Skin epidermis (tissue), 12 donors: ENCODE measurements around the gene TNPO3.

Source experiments
- H3K27ac ChIP-seq, 21 experiments: fragments of 200-600 bp; sonication (generic) in 11 of 21; one replicate each; pipeline ENCODE4 v1.5.0; 2020; ENCODE audit warnings: mild to moderate bottlenecking in 3 of 21, inconsistent platforms in 2 of 21, moderate library complexity in 2 of 21
- H3K4me3 ChIP-seq, 7 experiments: fragments of 200-600 bp; sonication (generic) in 2 of 7; one replicate each; pipeline ENCODE4 v1.5.0; 2020; ENCODE audit warnings: inconsistent platforms in 2 of 7, mild to moderate bottlenecking in 2 of 7, moderate library complexity in 1 of 7

The TNPO3 gene

DNA sequence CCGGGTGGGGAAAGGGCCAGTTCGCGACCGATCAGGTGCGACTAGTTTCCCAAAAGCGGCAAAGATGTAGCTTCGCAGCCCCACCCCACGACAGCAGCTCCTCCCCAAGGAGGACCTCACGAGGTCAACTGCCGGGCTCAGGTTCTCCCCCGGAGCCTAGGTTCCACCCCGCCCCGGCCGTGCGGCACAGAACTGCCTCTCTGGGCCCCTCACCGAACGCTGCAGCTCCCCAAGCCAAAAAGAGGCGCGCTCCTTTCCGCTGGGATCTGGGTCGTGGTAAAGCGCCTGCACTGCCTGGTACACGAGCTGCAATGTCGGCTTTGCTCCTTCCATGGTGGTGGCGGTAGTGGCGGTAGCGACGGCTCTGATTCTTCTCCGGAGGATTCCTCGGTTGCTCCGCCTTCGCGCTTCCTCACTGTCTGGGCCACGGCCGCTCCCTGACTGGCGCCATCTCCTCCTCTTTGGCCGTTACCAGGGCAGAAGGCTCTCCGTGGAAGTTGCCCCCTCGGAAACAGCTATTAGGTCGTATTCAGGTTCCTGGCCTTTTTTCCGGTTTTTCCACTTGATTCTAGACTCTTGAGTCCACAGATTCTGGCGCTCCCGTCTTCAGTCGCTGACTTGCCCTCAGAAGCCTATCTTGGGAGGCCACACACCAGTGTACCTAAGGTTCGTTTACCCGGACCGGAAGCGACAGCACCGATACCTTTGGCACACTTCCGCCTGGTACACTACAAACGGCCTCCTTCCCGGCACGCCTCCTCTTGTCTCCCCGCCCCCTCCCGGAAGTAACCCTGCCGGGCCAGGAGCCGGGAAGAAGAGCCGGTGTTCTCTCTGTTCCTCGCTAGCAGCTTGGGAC, at the start of gene TNPO3:
TSS of gene TNPO3 (minus strand) at position 674 of the 856 bp plus-strand sequence. CDS start at position 333, 341 bp downstream.
- Histone ChIP-seq H3K27ac (peak within 1 kb of the TSS; percentile 92 to 100 (median 98)), H3K4me3 (peak within 1 kb of the TSS; percentile 64 to 96 (median 79))

DNA sequence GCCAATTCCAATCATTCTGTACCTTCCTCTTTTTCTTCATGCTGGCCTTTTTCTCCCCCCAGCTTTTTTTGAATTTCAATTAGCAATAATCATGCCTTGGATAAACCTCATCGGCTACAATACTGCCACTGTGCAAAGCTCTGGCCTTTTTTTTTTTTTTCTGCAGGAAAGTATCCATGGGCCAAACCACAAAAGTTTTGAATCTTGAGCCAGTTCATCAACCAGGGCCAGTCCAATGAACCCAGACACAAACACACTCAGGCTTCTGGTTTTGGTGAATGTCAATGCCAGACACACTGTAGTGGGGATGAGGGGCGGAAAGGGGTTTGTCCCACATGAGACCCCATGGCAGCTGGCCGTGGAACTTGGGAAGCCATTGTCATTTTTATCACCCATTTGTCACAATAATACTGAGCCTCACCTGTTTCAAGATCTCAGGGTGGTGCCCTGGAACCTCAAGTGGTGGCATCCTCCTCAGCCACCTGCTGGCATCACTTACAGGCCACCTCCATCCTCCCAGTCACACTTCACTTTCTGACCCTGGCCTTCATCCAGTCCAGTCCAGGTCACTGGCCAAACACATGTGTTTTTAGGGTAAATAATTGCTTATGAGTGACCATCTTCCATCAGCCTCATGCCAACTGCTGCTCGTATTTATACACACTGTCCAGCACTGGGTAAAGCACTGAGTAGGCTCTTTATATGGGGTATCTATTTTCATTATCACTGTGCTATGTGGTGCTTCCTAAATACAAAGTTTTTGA, 48.8 kb upstream of the TNPO3 start:
- H3K27ac ChIP-seq: no peak overlapping the region

DNA sequence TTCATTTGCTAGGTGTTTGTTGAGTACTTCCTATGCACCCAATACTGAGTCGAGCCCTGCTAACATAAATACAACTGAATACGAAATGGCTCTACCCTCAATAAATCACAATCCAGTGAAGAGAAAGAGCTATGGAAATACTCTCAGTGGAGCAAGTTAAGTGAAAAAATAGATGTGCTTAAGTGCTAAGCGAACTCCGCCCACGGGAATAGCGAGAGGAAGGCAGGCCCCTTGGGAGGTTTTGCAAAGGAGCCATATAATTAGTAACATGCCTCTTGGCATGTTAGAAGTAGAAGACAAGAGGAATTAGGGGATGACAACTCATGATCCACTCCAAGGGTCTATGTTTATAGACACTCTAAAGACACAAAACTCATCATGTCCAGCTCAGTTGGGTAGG, 46.8 kb upstream of the TNPO3 start:
- no peak overlapping the region for H3K4me3 ChIP-seq
- no peak overlapping the region for H3K27ac ChIP-seq

More for the DNA sequence above, 48.8 kb upstream of the TNPO3 start:
- H3K4me3 ChIP-seq: no peak overlapping the region

DNA sequence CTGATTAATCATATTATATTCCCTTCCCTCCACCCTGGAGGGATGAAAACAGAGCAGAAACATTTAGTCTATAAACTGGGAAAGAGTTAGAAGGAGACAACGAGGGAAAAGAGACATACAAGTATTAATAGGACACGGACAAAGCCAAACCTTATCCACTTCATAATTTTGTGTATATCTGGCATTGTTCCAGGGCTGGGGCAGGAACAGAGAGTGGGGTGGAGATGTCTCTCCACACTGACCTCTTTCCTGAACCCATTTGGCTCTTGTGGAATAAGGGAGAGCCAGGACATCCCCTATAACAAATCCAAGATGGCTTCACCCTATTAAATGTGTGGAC, 45.9 kb upstream of the TNPO3 start:
- H3K27ac ChIP-seq: no peak overlapping the region
- H3K4me3 ChIP-seq: no peak overlapping the region

DNA sequence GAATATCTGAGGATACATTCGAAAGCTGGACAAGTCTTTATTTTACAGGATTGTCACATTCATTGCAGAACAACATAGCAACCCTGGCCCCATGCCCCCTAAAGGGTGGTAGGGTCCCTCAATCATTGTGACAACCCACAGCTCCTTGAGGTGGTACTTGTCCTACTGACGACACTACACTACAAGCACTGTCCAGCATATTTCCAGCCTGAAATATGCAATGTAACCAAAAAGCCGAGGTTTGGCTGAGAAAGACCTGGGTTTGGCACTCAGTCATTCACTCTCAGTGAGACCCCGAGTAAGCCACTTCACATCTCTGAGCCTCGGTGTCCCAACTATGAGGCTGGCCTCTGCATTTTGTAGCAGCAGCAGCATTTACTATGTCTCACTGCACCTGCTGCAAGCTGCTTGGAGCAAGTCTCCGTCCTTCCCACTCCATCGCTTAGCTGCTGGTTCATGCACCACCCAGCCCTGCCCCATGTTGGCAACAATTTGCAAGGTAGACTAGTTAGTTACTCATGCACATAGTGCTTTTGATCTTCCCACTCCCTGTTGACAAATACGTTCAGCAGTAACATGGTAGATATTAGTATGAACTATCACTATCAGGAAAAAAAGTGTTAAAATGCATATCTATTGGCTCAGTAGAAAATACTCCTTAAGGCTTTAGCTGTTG, 43.6 kb upstream of the TNPO3 start:
- H3K27ac ChIP-seq: no peak overlapping the region
- no peak overlapping the region for H3K4me3 ChIP-seq

DNA sequence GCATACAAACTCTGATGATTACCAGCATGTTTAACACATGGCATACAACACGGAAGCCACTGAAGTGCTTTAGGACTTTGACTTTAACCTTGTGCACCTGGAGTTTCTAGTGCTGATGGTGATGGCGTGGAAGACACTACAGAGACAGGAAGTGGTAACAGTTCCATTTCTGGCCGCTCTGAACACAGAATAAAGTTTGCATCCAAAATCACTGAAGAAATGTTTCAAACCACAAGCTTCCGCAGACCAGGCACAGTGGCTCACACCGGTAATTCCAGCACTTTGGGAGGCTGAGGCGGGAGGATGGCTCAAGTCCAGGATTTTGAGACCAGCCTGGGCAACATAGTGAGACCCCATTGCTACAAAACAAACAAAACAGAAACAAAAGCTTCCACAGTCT, 40.3 kb upstream of the TNPO3 start:
- no peak overlapping the region for H3K27ac ChIP-seq
- H3K4me3 ChIP-seq: no peak overlapping the region

DNA sequence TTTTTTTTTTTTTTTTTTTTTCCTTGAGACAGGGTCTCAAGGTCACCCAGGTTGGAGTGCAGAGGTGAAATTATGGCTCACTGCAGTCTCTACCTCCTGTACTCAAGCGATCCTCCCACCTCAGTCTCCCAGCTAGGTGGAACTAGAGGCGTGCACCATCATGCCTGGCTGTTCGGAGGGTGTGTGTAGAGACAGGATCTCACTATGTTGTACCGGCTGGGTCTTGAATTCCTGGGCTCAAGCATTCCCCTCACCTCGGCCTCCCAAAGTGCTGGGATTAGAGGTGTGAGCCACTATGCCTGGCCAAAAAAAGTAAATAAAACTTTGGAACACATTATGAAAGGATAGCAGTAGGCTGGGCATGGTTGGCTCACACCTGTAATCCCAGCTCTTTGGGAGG, 39.6 kb upstream of the TNPO3 start:
- Histone ChIP-seq H3K27ac (no peak overlapping the region), H3K4me3 (no peak overlapping the region)

DNA sequence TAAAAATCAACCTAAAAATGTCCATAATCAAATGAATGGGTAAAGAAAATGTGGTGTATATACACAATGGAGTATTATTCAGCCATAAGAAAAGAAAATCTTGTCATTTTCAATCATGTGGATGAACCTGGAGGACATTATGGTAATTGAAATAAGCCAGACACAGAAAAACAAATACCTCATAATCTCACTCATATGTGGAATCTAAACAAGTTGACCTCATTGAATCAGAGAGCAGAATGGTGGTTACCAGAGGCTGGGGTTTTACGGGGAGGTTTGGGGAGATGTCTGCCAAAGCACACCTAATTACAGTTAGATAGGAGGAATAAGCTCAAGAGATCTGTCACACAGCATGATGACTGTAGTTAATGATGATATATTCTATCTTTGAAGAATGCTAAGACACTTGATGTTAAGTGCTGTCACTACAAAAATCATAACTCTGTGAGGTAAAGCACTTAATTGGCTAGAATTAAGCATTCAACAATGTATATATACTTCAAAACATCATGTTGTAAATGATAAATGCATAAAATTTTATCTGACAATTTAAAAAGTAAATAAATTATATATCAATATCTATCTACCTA, 39.1 kb upstream of the TNPO3 start:
- H3K4me3 ChIP-seq: no peak overlapping the region
- H3K27ac ChIP-seq: no peak overlapping the region

DNA sequence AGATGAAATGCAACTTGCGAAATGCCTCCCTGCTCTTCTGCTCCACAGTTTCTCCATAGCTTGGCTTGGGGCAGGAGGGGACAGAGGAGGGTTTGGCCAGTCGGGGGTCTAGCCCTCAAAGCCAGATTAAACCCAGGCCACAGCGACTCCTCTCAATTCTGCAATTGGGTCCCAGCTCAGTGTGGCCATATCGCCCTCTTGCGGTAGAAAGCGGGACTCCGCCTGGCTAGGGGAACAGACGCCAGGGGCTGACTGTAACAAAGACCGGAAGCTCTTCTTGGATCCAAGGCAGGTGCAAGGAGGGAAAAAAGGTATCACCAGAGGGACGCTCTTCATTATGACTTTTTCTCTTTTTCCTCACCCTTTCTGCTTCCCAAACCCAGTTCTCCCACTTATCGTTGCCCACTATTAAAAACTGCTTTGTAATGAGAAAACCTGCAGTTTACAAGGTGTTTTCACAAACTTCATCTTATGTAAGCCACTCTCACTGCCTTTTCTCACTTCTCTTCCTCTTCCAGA, 36.6 kb upstream of the TNPO3 start:
- H3K27ac ChIP-seq: no peak overlapping the region
- no peak overlapping the region for H3K4me3 ChIP-seq

DNA sequence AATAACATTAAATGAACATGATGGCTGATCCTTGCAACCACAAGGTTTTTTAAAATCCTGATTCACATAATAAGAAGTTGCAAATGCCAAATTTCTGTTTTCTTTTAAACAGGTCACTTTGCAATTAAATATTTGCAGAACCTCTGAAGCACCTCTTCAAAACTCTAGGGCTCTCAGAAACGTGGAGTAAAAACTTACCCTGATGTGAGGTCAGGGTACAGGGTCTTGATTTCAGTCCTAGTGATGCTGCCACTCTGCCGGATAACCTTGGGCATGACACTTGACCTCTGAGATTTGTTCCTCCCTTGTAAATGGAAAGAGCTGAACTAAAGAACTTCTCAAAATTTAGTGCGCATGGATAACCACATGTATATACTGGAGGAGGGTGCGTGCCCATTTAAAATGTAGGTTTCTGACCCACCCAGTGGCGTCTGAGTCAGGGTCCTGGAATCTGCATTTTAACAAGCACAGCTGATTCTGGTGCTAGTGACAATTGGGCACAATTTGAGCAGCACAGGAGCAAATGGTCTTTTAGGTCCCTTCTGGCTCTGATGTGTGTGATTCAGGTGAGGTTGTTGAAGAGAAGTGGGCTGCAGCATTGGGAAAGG, 35.5 kb upstream of the TNPO3 start:
- H3K4me3 ChIP-seq: no peak overlapping the region

DNA sequence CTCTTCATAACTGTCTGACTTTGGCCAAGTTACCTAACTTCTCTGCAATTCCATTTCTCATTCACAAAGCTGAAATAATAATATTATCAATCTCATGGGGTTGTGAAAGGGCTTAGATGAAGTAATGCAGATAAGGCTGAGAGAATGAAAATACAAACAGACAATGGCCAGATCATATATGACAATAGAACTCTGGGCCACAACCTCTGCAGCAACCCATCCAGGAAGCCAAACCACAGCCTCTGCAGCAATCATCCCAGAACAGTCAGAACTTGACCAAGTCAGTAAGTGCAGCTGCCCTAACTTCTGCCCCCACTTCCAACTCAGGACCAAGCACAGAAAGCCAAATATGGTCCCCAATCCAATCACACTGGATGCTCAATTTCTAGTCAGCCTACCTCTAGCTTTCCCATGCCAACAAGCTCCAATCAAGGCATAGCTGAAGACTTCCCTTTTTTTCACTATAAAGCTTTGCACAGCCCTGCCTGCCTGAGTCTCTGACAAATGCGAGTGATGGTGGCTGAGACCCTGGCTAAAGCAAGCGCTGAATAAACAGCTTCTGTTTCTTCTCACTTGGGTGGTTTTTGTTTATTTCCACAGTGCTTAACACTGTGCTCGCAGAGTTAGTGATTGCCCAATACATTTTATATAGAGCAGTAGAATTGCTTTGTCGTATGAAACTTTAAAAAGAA, 34.8 kb upstream of the TNPO3 start:
- Histone ChIP-seq H3K27ac (no peak overlapping the region), H3K4me3 (no peak overlapping the region)

More for the DNA sequence above, 35.5 kb upstream of the TNPO3 start:
- H3K27ac ChIP-seq: no peak overlapping the region

DNA sequence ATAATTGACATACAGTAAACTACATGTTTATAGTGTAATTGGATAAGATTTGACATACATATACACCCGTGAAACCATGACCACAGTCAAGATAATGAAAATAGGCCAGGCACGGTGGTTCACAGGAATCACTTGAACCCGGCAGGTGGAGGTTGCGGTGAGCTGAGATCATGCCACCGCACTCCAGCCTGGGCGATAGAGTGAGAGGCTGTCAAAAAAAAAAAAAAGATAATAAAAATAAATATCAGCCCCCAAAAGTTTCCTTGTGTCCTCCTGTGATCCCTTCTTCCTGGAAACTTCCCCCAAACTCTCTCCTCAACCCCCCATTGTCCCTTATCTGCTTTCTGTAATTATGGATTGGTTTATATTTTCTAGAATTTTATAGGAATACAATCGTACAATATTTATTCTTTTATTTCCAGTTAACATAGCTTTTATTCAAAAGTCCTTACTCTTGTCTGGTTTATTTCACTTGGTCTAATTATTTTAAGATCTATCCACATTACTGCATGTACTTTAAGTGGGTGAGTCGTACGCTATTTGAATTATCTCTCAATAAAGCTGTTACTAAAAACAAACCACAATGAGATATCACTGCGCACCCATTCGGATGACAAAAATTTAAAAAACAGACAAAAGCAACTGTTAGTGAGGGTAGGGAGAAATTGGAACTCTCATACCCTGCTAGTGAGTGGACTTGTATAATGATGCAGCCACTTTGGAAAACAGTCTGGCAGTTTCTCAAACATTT, 30.1 kb upstream of the TNPO3 start:
- Histone ChIP-seq H3K4me3 (no peak overlapping the region), H3K27ac (no peak overlapping the region)

DNA sequence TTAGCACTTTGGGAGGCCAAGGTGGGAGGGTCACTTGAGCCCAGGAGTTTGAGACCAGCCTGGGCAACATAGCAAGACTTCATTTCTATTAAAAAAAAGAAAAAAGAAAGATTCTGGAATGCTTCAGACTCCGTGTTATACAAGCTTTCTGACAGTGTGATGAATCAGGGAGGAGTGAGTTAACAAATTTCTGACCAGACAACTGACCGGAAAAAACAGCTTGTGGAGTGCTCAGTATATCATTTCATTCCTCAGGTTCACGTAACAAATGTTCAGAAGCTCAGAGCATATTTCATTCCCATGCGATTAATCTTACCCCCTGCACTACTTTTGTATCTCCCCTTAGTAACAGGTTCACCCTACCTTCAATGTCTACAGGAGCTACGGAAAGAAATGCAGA, 28.6 kb upstream of the TNPO3 start:
- Histone ChIP-seq H3K27ac (no peak overlapping the region), H3K4me3 (no peak overlapping the region)

DNA sequence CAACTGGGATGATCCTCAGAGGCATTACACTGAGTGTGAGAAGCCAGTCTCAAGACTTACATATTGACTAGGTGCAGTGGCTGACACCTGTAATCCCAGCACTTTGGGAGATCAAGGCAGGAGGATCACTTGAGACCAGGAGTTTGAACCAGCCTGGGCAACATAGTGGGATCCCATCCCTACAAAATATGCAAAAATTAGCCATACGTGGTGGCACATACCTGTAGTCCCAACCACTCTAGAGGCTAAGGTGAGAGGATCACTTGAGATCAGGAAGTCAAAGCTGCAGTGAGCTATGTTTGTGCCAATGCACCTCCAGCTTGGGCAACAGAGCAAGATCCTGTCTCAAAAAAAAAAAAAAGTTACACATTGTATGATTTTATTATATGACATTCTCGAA, 23.5 kb upstream of the TNPO3 start:
- no peak overlapping the region for H3K27ac ChIP-seq
- no peak overlapping the region for H3K4me3 ChIP-seq

DNA sequence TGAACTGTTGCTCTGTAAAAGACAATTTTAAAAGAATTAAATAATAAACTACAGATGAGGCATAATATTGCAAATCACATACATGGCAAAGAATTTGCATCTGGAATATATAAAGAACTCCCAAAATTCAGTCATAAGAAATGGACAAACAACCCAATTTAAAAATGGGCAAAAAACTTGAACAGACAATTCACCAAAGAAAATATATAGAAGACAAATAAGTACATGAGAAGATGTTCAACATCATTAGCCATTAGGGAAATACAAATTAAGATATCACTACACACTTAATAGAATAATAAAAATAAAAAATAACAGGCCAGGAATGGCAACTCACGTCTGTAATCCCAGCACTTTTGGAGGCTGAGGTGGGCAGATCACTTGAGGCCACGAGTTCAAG, 22.0 kb upstream of the TNPO3 start:
- H3K4me3 ChIP-seq: no peak overlapping the region
- H3K27ac ChIP-seq: no peak overlapping the region

DNA sequence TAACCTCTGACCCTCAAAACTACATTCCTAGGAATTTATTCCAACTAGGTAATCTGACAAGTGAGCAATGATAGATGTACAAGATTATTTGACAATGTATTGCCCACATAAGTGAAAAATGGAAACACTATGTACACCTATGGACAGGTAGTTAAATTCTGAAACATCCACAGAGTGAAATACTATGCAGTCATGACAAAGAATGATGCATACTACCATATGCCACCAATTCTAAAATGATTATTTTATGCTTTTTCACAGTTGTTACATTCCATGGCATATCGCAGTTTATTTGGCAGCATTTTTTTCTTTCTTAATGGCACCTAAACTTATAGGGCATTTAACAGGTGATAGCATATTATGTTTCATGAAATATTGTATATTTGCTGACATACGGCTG, 20.1 kb upstream of the TNPO3 start:
- H3K27ac ChIP-seq: no peak overlapping the region
- no peak overlapping the region for H3K4me3 ChIP-seq

DNA sequence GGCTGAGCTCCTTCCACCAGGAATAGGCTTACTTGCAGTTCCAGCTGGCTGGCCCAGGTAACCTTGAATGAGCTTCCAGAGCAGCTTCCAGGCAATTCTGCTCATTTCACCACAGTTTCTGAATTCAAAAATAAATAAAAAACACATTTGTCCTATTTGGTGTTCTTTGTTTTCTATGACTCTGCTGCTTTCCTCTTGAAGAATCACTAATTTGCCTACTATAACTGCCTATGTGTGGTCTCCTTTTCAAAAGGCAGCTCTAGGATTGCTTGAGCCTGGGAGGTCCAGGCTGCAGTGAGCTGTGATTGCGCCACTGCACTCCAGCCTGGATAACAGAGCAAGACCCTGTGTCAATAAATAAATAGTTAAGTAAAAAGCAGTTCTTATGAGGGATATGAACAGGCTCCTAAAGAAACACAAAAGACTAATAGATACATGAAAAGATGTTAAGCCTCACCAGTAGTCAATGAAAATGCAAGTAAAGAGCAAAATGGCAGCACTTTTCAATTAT, 19.5 kb upstream of the TNPO3 start:
- Histone ChIP-seq H3K27ac (no peak overlapping the region), H3K4me3 (no peak overlapping the region)

DNA sequence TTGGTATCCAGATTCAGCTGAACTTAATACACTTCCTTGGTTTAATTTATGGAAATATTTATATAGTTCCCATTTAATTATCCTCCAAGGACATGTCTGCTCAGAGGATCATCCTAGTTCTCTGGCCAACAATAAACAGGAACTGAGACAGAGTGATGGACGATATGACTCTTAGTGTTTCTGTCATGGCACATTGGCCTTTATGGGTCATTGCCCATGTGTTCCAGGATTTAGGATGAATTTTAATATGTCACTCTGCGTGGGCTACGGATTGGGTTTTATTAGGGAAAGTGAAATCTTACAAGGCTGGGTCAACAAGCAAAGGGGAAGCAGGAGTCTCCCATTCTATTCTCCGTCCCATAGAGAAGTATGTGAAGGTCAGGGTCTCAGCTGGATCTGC, 18.8 kb upstream of the TNPO3 start:
- H3K4me3 ChIP-seq: no peak overlapping the region
- no peak overlapping the region for H3K27ac ChIP-seq
